ENCODE results near the gene ITPK1.
A peak's percentile ranks its signal among the peaks of the same experiment; 100 is the strongest.

The ITPK1 gene

GRCh38 chr14:93040443-93040842, 75.3 kb downstream of the ITPK1 start:
- no peak for DNase-seq

GRCh38 chr14:93039649-93040315, 75.9 kb downstream of the ITPK1 start:
- no peak for DNase-seq

GRCh38 chr14:93037351-93037750, 78.4 kb downstream of the ITPK1 start:
- DNase-seq = no peak

GRCh38 chr14:93036652-93037345, 78.9 kb downstream of the ITPK1 start:
- DNase-seq = no peak

- no peak for DNase-seq
Observed at GRCh38 chr14:93035917-93036651, 79.6 kb downstream of the ITPK1 start.

GRCh38 chr14:93035585-93035916, 80.2 kb downstream of the ITPK1 start:
- DNase-seq = no peak

- no peak for DNase-seq
Observed at GRCh38 chr14:93034671-93034994, 81.1 kb downstream of the ITPK1 start.

- DNase-seq = peak; percentile 64
Observed at GRCh38 chr14:93033983-93034670, 81.6 kb downstream of the ITPK1 start.

GRCh38 chr14:93033084-93033982, 82.4 kb downstream of the ITPK1 start:
- no peak for DNase-seq

GRCh38 chr14:93032421-93032936, 83.2 kb downstream of the ITPK1 start:
- no peak for DNase-seq

GRCh38 chr14:93031505-93032315, 84.0 kb downstream of the ITPK1 start:
- no peak for DNase-seq

GRCh38 chr14:93030761-93031160, 85.0 kb downstream of the ITPK1 start:
- no peak for DNase-seq

- no peak for DNase-seq
Observed at GRCh38 chr14:93029911-93030508, 85.7 kb downstream of the ITPK1 start.

- DNase-seq = no peak
Observed at GRCh38 chr14:93029417-93029816, 86.3 kb downstream of the ITPK1 start.

GRCh38 chr14:93028724-93029076, 87.0 kb downstream of the ITPK1 start:
- no peak for DNase-seq

GRCh38 chr14:93027810-93028723, 87.7 kb downstream of the ITPK1 start:
- no peak for DNase-seq

- no peak for DNase-seq
Observed at GRCh38 chr14:93026339-93026738, 89.4 kb downstream of the ITPK1 start.

- DNase-seq = no peak
Observed at GRCh38 chr14:93025055-93025454, 90.7 kb downstream of the ITPK1 start.

GRCh38 chr14:93024493-93024892, 91.2 kb downstream of the ITPK1 start:
- no peak for DNase-seq
